ENCODE data around the gene EGF.

GRCh38 chr4:109925396-109925795 lies 12.7 kb downstream of the EGF start:
- no peak for TF ChIP-seq CTCF (conservative IDR thresholded peaks at IDR 0.05 in 1 of 2, IDR thresholded peaks at IDR 0.05 in 1 of 2; ENCODE audit: extremely low read depth in 1 of 2, insufficient read depth in 1 of 2, low read depth in 1 of 2, low read length in 2 of 2)
- TF ChIP-seq EZH2 (IDR thresholded peaks at IDR 0.05; ENCODE audit: borderline replicate concordance, low read length) = no peak
